GM21717 (cell line): ENCODE measurements around the gene CLCA2.

Source experiments
- ATAC-seq: cut with Tn5 transposase; IDR thresholded peaks from one replicate; pipeline ENCODE4 v1.9.1; 2021; ENCODE audit warnings: mild to moderate bottlenecking, moderate library complexity; ENCODE audit not compliant: unreplicated experiment

Gene CLCA2

GRCh38 chr1:86423873-86424272 is at the start of gene CLCA2:
TSS of gene CLCA2 (plus strand) at chr1:86424171. CDS start at chr1:86424248, 77 bp downstream.
- ATAC-seq = no peak

GRCh38 chr1:86375688-86376087 is 48.3 kb upstream of the CLCA2 start:
- ATAC-seq = no peak

- ATAC-seq = no peak
Observed at GRCh38 chr1:86377341-86377740, 46.6 kb upstream of the CLCA2 start.

GRCh38 chr1:86378813-86379212 is 45.2 kb upstream of the CLCA2 start:
- ATAC-seq = no peak

GRCh38 chr1:86380257-86380861 is 43.6 kb upstream of the CLCA2 start:
- peak; percentile 68 for ATAC-seq

GRCh38 chr1:86381223-86381622 is 42.7 kb upstream of the CLCA2 start:
- no peak for ATAC-seq

GRCh38 chr1:86382878-86383277 is 41.1 kb upstream of the CLCA2 start:
- peak; percentile 62 for ATAC-seq

- ATAC-seq = no peak
Observed at GRCh38 chr1:86387916-86388627, 35.9 kb upstream of the CLCA2 start.

- ATAC-seq = no peak
Observed at GRCh38 chr1:86388777-86389176, 35.2 kb upstream of the CLCA2 start.

- peak; percentile 89 for ATAC-seq
Observed at GRCh38 chr1:86389307-86389706, 34.7 kb upstream of the CLCA2 start.

- no peak for ATAC-seq
Observed at GRCh38 chr1:86394416-86394815, 29.6 kb upstream of the CLCA2 start.

GRCh38 chr1:86395751-86396497 is 28.0 kb upstream of the CLCA2 start, which contains the start of gene ODF2L:
TSS of gene ODF2L (minus strand) at chr1:86396323. CDS start at chr1:86387027, 9,296 bp downstream.
- peak; percentile 100 for ATAC-seq

- ATAC-seq = peak; percentile 13
Observed at GRCh38 chr1:86396498-86396890, 27.5 kb upstream of the CLCA2 start.

- no peak for ATAC-seq
Observed at GRCh38 chr1:86409416-86410021, 14.5 kb upstream of the CLCA2 start.

GRCh38 chr1:86410879-86411278 is 13.1 kb upstream of the CLCA2 start:
- ATAC-seq = no peak

- no peak for ATAC-seq
Observed at GRCh38 chr1:86416343-86416742, 7.6 kb upstream of the CLCA2 start.

GRCh38 chr1:86419277-86419903 is 4.6 kb upstream of the CLCA2 start:
- peak; percentile 88 for ATAC-seq

- ATAC-seq = no peak
Observed at GRCh38 chr1:86421601-86422280, 2.2 kb upstream of the CLCA2 start.

- ATAC-seq = no peak
Observed at GRCh38 chr1:86423473-86423872, 498 bp upstream of the CLCA2 start.

- ATAC-seq = no peak
Observed at GRCh38 chr1:86429122-86429725, 5.3 kb downstream of the CLCA2 start.
